SK-N-SH (cell line): ENCODE results near the gene MST1. TPM values are rescaled to one million over a fixed set of nuclear protein-coding genes. Genes with fewer than 3 reads are reported as not detected.

Source experiments
- CTCF ChIA-PET: fragments of 300-600, 350-600 bp; formaldehyde crosslinking; extraction: SDS; loops from one replicate; lab custom pipeline; 2021; lab: Yijun Ruan, JAX
- POLR2A ChIA-PET: fragments of 350-600 bp; sonication (Branson Sonifier 250); formaldehyde crosslinking; extraction: SDS; loops from one replicate; lab custom pipeline; 2020; ENCODE audit warnings: antibody characterized with exemption, inconsistent platforms; lab: Yijun Ruan, JAX
- DNase-seq: peaks from one replicate; pipeline ENCODE4 v3.0.0; 2012
- H2AFZ ChIP-seq: fragments of 200-600 bp; sonication (generic); 2 replicates; pipeline ENCODE4 v1.8.1; 2016; ENCODE audit warnings: antibody characterized with exemption, mild to moderate bottlenecking, low read depth
- H3F3A ChIP-seq: fragments of 200-600 bp; sonication (generic); replicated peaks from 2 replicates; pipeline ENCODE3; 2016; ENCODE audit warnings: antibody characterized with exemption, mild to moderate bottlenecking; ENCODE audit not compliant: insufficient read depth
- H3K27ac ChIP-seq, 2 experiments: fragments of 200-500 bp in 1 of 2; fragments of 200-600 bp in 1 of 2; sonication (Bioruptor generic) in 1 of 2; sonication (generic), shearing (Covaris generic) in 1 of 2; 2 replicates each; pipeline versions ENCODE4 v1.5.1 to v1.6.1; 2014 to 2016; ENCODE audit warnings: low read depth in 2 of 2, inconsistent platforms in 1 of 2, low read length in 1 of 2, mild to moderate bottlenecking in 1 of 2, mixed read lengths in 1 of 2
- H3K27me3 ChIP-seq: fragments of 200-600 bp; sonication (generic), shearing (Covaris generic); 2 replicates; pipeline ENCODE4 v1.6.1; 2016; ENCODE audit warnings: mixed run types; ENCODE audit not compliant: insufficient read depth
- H3K36me3 ChIP-seq, 2 experiments: fragments of 200-500 bp in 1 of 2; fragments of 200-600 bp in 1 of 2; sonication (Bioruptor generic) in 1 of 2; sonication (generic) in 1 of 2; replicated peaks in 1 of 2; 2 replicates each; pipeline versions ENCODE3 to v1.5.1; 2014 to 2016; ENCODE audit warnings: low read length in 1 of 2, mild to moderate bottlenecking in 1 of 2; ENCODE audit not compliant: insufficient read depth in 2 of 2, control insufficient read depth in 1 of 2
- H3K4me1 ChIP-seq, 2 experiments: fragments of 200-500 bp in 1 of 2; fragments of 200-600 bp in 1 of 2; sonication (Bioruptor generic) in 1 of 2; sonication (generic), shearing (Covaris generic) in 1 of 2; 2 replicates each; pipeline versions ENCODE4 v1.5.1 to v1.6.1; 2014 to 2016; ENCODE audit warnings: low read depth in 1 of 2, low read length in 1 of 2, mixed run types in 1 of 2; ENCODE audit not compliant: insufficient read depth in 2 of 2, control insufficient read depth in 1 of 2
- H3K4me2 ChIP-seq: fragments of 200-600 bp; sonication (generic), shearing (Covaris generic); 2 replicates; pipeline ENCODE4 v1.6.1; 2017; ENCODE audit warnings: mixed run types
- H3K4me3 ChIP-seq, 2 experiments: fragments of 200-500 bp in 1 of 2; fragments of 200-600 bp in 1 of 2; sonication (Bioruptor generic) in 1 of 2; sonication (generic), shearing (Covaris generic) in 1 of 2; 2 replicates each; pipeline versions ENCODE4 v1.5.1 to v1.8.1; 2014 to 2016; ENCODE audit warnings: low read depth in 2 of 2, inconsistent platforms in 1 of 2, low read length in 1 of 2, mild to moderate bottlenecking in 1 of 2, mixed read lengths in 1 of 2, moderate library complexity in 1 of 2
- H3K79me2 ChIP-seq: fragments of 200-600 bp; sonication (generic); 2 replicates; pipeline ENCODE4 v1.8.1; 2017; ENCODE audit warnings: mild to moderate bottlenecking; ENCODE audit not compliant: insufficient read depth
- H3K9ac ChIP-seq: fragments of 200-600 bp; sonication (generic); 2 replicates; pipeline ENCODE4 v1.6.1; 2017; ENCODE audit warnings: mixed run types
- H3K9me2 ChIP-seq: fragments of 200-600 bp; sonication (generic); 2 replicates; pipeline ENCODE4 v1.6.1; 2017; ENCODE audit warnings: mixed run types
- H3K9me3 ChIP-seq: fragments of 200-600 bp; sonication (generic); 2 replicates; pipeline ENCODE4 v1.6.1; 2017; ENCODE audit warnings: mixed run types, mild to moderate bottlenecking, moderate library complexity
- H4K20me1 ChIP-seq: fragments of 200-600 bp; sonication (generic); 2 replicates; pipeline ENCODE4 v1.6.1; 2017; ENCODE audit warnings: mild to moderate bottlenecking, mixed run types; ENCODE audit not compliant: insufficient read depth
- CHD2 ChIP-seq: fragments of 150-350 bp; IDR thresholded peaks from 2 replicates; pipeline ENCODE4 v1.6.1; 2018; ENCODE audit warnings: low read length; ENCODE audit not compliant: partially characterized antibody
- EP300 ChIP-seq, 2 experiments: IDR thresholded peaks; 2 replicates each; pipeline versions ENCODE4 v1.4.0 to v1.6.1; 2012; ENCODE audit warnings: borderline replicate concordance in 1 of 2, low read depth in 1 of 2, low read length in 1 of 2
- EZH2phosphoT487 ChIP-seq: fragments of 200-600 bp; sonication (generic); IDR thresholded peaks from 2 replicates; pipeline ENCODE4 v1.6.1; 2017; ENCODE audit warnings: low read depth, mixed run types, mild to moderate bottlenecking, antibody characterized with exemption, moderate library complexity, borderline replicate concordance
- FOXJ3 ChIP-seq: sonication (generic); formaldehyde crosslinking; IDR thresholded peaks from 2 replicates; pipeline ENCODE4 v1.5.1; 2020; ENCODE audit warnings: mild to moderate bottlenecking, missing genetic modification reagents
- GABPA ChIP-seq: IDR thresholded peaks from 2 replicates; pipeline ENCODE4 v1.4.0; 2012; ENCODE audit warnings: low read depth, mild to moderate bottlenecking
- GATA2 ChIP-seq: sonication (generic); formaldehyde crosslinking; IDR thresholded peaks from 2 replicates; pipeline ENCODE4 v1.5.0; 2020; ENCODE audit warnings: mild to moderate bottlenecking, missing genetic modification reagents
- MAX ChIP-seq: IDR thresholded peaks from 2 replicates; pipeline ENCODE4 v1.4.0; 2012; ENCODE audit warnings: low read depth
- MEF2A ChIP-seq: IDR thresholded peaks from 2 replicates; pipeline ENCODE4 v1.4.0; 2012; ENCODE audit warnings: low read depth, borderline replicate concordance
- MXI1 ChIP-seq: IDR thresholded peaks from 2 replicates; pipeline ENCODE4 v1.6.1; 2012; ENCODE audit warnings: mild to moderate bottlenecking, low read depth, low read length, improper control_type of control experiment
- NRF1 ChIP-seq: IDR thresholded peaks from 2 replicates; pipeline ENCODE4 v1.6.1; 2012; ENCODE audit warnings: low read depth, mild to moderate bottlenecking, low read length
- POLR2AphosphoS5 ChIP-seq: IDR thresholded peaks from 2 replicates; pipeline ENCODE4 v1.6.1; 2012; ENCODE audit warnings: low read depth, low read length
- USF2 ChIP-seq: fragments of 150-350 bp; IDR thresholded peaks from 2 replicates; pipeline ENCODE4 v1.6.1; 2017; ENCODE audit warnings: antibody characterized with exemption, low read length, low read depth, borderline replicate concordance
- YY1 ChIP-seq: IDR thresholded peaks from 2 replicates; pipeline ENCODE4 v1.4.0; 2012; ENCODE audit warnings: low read depth, mild to moderate bottlenecking
- WGBS: methylation state at CpG from one replicate; pipeline ENCODE4 v1.1.6; 2017; ENCODE audit warnings: low lambda C conversion rate; 5-methylcytosine and 5-hydroxymethylcytosine counted together
- polyA plus RNA-seq, 3 experiments: library from polyadenylated mRNA; depleted of rRNA; stranded (reverse); fragments of >200 nt; gene quantifications; 2 replicates each; pipeline ENCODE4 v1.2.3, GENCODE V29; 2012
- TF ChIP-seq, protein P1 (sequence below): IDR thresholded peaks from 2 replicates; pipeline ENCODE4 v1.4.0; 2012; ENCODE audit warnings: low read depth, borderline replicate concordance
- TF ChIP-seq, protein P2 (sequence below): IDR thresholded peaks from 2 replicates; pipeline ENCODE4 v1.6.1; 2012; ENCODE audit warnings: mild to moderate bottlenecking, low read depth, low read length, moderate library complexity
- TF ChIP-seq, protein P3 (sequence below): IDR thresholded peaks from 2 replicates; pipeline ENCODE4; 2012

MST1 gene
- polyA plus RNA-seq, 1 of the 3 experiments (the other 2 are of a cell fraction), result 35.1 TPM

DNA sequence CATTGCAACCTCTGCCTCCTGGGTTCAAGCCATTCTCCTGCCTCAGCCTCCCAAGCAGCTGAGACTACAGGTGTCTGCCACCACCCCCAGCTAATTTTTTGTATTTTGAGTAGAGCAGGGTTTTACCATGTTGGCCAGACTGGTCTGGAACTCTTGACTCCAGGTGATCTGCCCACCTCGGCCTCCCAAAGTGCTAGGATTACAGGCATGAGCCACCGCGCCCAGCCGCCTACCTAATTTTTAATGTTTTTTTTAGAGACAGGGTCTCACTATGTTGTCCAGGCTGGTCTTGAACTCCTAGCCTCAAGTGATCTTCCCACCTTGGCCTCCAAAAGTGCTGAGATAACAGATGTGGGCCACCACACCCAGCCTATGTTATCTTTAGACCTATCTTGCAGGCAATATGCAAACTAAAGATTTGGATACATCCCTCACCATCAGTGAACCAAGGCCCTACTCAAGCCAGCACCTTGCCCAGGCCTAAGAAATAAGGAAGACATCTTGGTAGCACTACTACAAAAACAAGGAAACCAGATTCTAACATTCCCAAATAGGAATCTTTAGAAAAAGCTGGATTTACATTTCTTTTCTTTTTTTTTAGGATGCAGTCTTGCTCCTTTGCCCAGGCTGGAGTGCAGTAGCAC lies 40.8 kb upstream of the MST1 start:
- ChIA-PET POLR2A (no interaction called here), CTCF (no interaction called here)
- H3K4me3 ChIP-seq, result no peak overlapping the region

GRCh38 chr3:49727924-49728361 lies 38.7 kb upstream of the MST1 start:
- H3K9ac ChIP-seq, result no peak overlapping the region
- POLR2A ChIA-PET, result no interaction called here
- TF ChIP-seq MAX (no peak), NRF1 (no peak), USF2 (no peak), MXI1 (no peak)
- TF ChIP-seq, protein P1, sequence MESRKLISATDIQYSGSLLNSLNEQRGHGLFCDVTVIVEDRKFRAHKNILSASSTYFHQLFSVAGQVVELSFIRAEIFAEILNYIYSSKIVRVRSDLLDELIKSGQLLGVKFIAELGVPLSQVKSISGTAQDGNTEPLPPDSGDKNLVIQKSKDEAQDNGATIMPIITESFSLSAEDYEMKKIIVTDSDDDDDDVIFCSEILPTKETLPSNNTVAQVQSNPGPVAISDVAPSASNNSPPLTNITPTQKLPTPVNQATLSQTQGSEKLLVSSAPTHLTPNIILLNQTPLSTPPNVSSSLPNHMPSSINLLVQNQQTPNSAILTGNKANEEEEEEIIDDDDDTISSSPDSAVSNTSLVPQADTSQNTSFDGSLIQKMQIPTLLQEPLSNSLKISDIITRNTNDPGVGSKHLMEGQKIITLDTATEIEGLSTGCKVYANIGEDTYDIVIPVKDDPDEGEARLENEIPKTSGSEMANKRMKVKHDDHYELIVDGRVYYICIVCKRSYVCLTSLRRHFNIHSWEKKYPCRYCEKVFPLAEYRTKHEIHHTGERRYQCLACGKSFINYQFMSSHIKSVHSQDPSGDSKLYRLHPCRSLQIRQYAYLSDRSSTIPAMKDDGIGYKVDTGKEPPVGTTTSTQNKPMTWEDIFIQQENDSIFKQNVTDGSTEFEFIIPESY, result no peak

More for the DNA sequence above, 40.8 kb upstream of the MST1 start:
- Histone ChIP-seq H3F3A (peaks cover 7% of the 10 kb centered on the region), H3K4me2 (no peak overlapping the region), H3K4me1 (no peaks in the 10 kb centered on the region; a peak in 1 of 4 replicates), H3K9ac (no peak overlapping the region), H3K27me3 (no peaks in the 10 kb centered on the region), H4K20me1 (peaks cover 3% of the 10 kb centered on the region; the same call in 1 of the 2 replicates), H3K9me2 (no peaks in the 10 kb centered on the region), H3K9me3 (no peaks in the 10 kb centered on the region), H3K79me2 (peaks cover 10% of the 10 kb centered on the region; the same call in 1 of the 2 replicates), H3K36me3 (peaks cover 41 to 50% of the 10 kb centered on the region in 2 experiments), H3K27ac (no peak overlapping the region), H2AFZ (no peak overlapping the region)
- 99% methylated on average over 4 of the region's 4 CpGs for WGBS
- no peak for TF ChIP-seq GABPA
- TF ChIP-seq FOXJ3 (CRISPR knock-in tag), result no peak
- no peak for TF ChIP-seq YY1
- no peak for TF ChIP-seq MAX
- no peak for TF ChIP-seq EZH2phosphoT487
- no peak for TF ChIP-seq EP300 (IDR thresholded peaks at IDR 0.05; ENCODE audit: borderline replicate concordance in 1 of 2, low read depth in 1 of 2, low read length in 1 of 2)
- TF ChIP-seq CHD2, result no peak
- TF ChIP-seq GATA2 (CRISPR knock-in tag), result no peak
- TF ChIP-seq MEF2A, result no peak
- TF ChIP-seq POLR2AphosphoS5, result no peak
- TF ChIP-seq, protein P2, sequence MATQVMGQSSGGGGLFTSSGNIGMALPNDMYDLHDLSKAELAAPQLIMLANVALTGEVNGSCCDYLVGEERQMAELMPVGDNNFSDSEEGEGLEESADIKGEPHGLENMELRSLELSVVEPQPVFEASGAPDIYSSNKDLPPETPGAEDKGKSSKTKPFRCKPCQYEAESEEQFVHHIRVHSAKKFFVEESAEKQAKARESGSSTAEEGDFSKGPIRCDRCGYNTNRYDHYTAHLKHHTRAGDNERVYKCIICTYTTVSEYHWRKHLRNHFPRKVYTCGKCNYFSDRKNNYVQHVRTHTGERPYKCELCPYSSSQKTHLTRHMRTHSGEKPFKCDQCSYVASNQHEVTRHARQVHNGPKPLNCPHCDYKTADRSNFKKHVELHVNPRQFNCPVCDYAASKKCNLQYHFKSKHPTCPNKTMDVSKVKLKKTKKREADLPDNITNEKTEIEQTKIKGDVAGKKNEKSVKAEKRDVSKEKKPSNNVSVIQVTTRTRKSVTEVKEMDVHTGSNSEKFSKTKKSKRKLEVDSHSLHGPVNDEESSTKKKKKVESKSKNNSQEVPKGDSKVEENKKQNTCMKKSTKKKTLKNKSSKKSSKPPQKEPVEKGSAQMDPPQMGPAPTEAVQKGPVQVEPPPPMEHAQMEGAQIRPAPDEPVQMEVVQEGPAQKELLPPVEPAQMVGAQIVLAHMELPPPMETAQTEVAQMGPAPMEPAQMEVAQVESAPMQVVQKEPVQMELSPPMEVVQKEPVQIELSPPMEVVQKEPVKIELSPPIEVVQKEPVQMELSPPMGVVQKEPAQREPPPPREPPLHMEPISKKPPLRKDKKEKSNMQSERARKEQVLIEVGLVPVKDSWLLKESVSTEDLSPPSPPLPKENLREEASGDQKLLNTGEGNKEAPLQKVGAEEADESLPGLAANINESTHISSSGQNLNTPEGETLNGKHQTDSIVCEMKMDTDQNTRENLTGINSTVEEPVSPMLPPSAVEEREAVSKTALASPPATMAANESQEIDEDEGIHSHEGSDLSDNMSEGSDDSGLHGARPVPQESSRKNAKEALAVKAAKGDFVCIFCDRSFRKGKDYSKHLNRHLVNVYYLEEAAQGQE, result no peak
- TF ChIP-seq, protein P3, sequence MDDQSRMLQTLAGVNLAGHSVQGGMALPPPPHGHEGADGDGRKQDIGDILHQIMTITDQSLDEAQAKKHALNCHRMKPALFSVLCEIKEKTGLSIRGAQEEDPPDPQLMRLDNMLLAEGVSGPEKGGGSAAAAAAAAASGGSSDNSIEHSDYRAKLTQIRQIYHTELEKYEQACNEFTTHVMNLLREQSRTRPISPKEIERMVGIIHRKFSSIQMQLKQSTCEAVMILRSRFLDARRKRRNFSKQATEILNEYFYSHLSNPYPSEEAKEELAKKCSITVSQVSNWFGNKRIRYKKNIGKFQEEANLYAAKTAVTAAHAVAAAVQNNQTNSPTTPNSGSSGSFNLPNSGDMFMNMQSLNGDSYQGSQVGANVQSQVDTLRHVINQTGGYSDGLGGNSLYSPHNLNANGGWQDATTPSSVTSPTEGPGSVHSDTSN, result no peak
- DNase-seq, result no peak

More at GRCh38 chr3:49727924-49728361, 38.7 kb upstream of the MST1 start:
- CTCF ChIA-PET, result no interaction called here
- Histone ChIP-seq H4K20me1 (no peaks in the 10 kb centered on the region), H3K4me2 (no peak overlapping the region), H2AFZ (no peak overlapping the region), H3K9me2 (no peaks in the 10 kb centered on the region), H3K4me1 (peaks cover 2 to 11% of the 10 kb centered on the region in 2 experiments; a peak in 1 of 4 replicates), H3K27ac (no peak overlapping the region), H3K36me3 (peaks cover 26 to 43% of the 10 kb centered on the region in 2 experiments), H3K9me3 (no peaks in the 10 kb centered on the region), H3K27me3 (no peaks in the 10 kb centered on the region), H3F3A (peaks cover 9% of the 10 kb centered on the region), H3K4me3 (no peak overlapping the region), H3K79me2 (peaks cover 11% of the 10 kb centered on the region)
- 93% methylated on average over 15 of the region's 15 CpGs for WGBS
- no peak for DNase-seq
